SU-DHL-6 (cell line): Measurements from ENCODE around the gene FAM237B.
A peak's percentile ranks its signal among the peaks of the same experiment; 100 is the strongest.
"Not testable (repeated sequence)": the region's sequence is repeated elsewhere in the genome, so short reads cannot be mapped to it uniquely, and the experiment has no call there.

Experiments
- H2AFZ ChIP-seq: fragments of 200-600 bp; sonication (generic); 2 replicates; pipeline ENCODE4 v1.6.1; 2014; ENCODE audit warnings: low read depth, mild to moderate bottlenecking, moderate library complexity, mixed read lengths, antibody characterized with exemption, low read length; ENCODE audit not compliant: severe bottlenecking
- H3F3A ChIP-seq: fragments of 200-600 bp; shearing (Covaris generic); 2 replicates; pipeline ENCODE4 v1.6.0; 2016; ENCODE audit warnings: antibody characterized with exemption, mild to moderate bottlenecking; ENCODE audit not compliant: insufficient read depth
- H3K27ac ChIP-seq: fragments of 200-600 bp; sonication (generic); 2 replicates; pipeline ENCODE4 v1.5.1; 2016; ENCODE audit warnings: low read depth, mild to moderate bottlenecking, low read length, moderate library complexity, mixed read lengths
- H3K27me3 ChIP-seq: fragments of 200-600 bp; sonication (generic), shearing (Covaris generic); 2 replicates; pipeline ENCODE4 v1.6.0; 2014; ENCODE audit warnings: mild to moderate bottlenecking, low read length
- H3K36me3 ChIP-seq: fragments of 200-600 bp; sonication (generic); 2 replicates; pipeline ENCODE4 v1.6.1; 2014; ENCODE audit warnings: mild to moderate bottlenecking, low read length, mixed read lengths
- H3K4me2 ChIP-seq: fragments of 300-600, 200-600 bp; shearing (Covaris generic), sonication (generic); 2 replicates; pipeline ENCODE4 v1.6.0; 2014; ENCODE audit warnings: low read length, low read depth, mild to moderate bottlenecking; ENCODE audit not compliant: poor library complexity, severe bottlenecking
- H3K4me3 ChIP-seq: fragments of 200-600 bp; sonication (generic); 2 replicates; pipeline ENCODE4 v1.5.1; 2014; ENCODE audit warnings: antibody characterized with exemption, low read length, mild to moderate bottlenecking, mixed read lengths; ENCODE audit not compliant: insufficient read depth, poor library complexity, severe bottlenecking
- H3K79me2 ChIP-seq: fragments of 200-600 bp; sonication (generic); 2 replicates; pipeline ENCODE4 v1.6.1; 2014; ENCODE audit warnings: mild to moderate bottlenecking, low read length, moderate library complexity; ENCODE audit not compliant: insufficient read depth
- H3K9ac ChIP-seq: fragments of 200-600 bp; sonication (generic); 2 replicates; pipeline ENCODE4 v1.7.0; 2014; ENCODE audit warnings: mild to moderate bottlenecking, low read length
- H3K9me2 ChIP-seq: fragments of 200-600 bp; sonication (generic); replicated peaks from 2 replicates; pipeline ENCODE4 v1.6.1; 2014; ENCODE audit warnings: low read length; ENCODE audit not compliant: insufficient read depth
- H3K9me3 ChIP-seq: fragments of 200-600 bp; sonication (generic); 2 replicates; pipeline ENCODE4 v1.6.1; 2014; ENCODE audit warnings: low read length, mixed read lengths; ENCODE audit not compliant: insufficient read depth
- H4K20me1 ChIP-seq: fragments of 200-600 bp; sonication (generic); 2 replicates; pipeline ENCODE4 v1.6.1; 2014; ENCODE audit warnings: low read depth, mild to moderate bottlenecking, antibody characterized with exemption, low read length, moderate library complexity, mixed read lengths
- EZH2phosphoT487 ChIP-seq: fragments of 200-600 bp; sonication (generic), shearing (Covaris generic); conservative IDR thresholded peaks from 2 replicates; pipeline ENCODE4 v1.6.1; 2018; ENCODE audit warnings: mild to moderate bottlenecking, antibody characterized with exemption, low read length, moderate library complexity, mixed read lengths
- TF ChIP-seq, protein P1 (sequence below): fragments of 200-600 bp; sonication (generic); IDR thresholded peaks from one replicate; pipeline ENCODE4 v1.5.1; 2017; ENCODE audit warnings: antibody characterized with exemption, mild to moderate bottlenecking, low read length, moderate library complexity; ENCODE audit not compliant: insufficient read depth, poor library complexity, severe bottlenecking

The FAM237B gene

DNA sequence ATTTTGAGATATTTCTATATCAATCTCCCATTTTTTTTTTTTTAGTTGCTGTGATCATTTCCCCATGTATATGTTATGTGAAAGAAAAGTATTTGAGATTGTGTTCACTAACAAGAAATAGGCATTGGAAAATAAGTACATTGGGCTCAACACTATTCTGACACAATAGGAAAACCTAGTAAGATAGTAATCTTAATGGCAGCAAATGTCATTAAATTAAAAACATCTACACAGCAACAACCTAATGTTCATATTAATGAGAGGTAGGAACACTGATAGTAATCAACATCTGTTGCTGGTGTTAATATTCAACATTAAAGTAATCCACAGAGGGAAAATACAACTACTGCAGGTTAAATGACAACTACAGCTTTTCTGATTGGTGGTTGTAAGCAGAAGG, 23.9 kb upstream of the FAM237B start:
- TF ChIP-seq EZH2phosphoT487 = no peak
- TF ChIP-seq, protein P1, sequence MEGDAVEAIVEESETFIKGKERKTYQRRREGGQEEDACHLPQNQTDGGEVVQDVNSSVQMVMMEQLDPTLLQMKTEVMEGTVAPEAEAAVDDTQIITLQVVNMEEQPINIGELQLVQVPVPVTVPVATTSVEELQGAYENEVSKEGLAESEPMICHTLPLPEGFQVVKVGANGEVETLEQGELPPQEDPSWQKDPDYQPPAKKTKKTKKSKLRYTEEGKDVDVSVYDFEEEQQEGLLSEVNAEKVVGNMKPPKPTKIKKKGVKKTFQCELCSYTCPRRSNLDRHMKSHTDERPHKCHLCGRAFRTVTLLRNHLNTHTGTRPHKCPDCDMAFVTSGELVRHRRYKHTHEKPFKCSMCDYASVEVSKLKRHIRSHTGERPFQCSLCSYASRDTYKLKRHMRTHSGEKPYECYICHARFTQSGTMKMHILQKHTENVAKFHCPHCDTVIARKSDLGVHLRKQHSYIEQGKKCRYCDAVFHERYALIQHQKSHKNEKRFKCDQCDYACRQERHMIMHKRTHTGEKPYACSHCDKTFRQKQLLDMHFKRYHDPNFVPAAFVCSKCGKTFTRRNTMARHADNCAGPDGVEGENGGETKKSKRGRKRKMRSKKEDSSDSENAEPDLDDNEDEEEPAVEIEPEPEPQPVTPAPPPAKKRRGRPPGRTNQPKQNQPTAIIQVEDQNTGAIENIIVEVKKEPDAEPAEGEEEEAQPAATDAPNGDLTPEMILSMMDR = no peak
- H3K9me3 ChIP-seq = no peaks in the 10 kb centered on the region
- H3K27me3 ChIP-seq = no peaks in the 10 kb centered on the region
- peaks cover 4% of the 10 kb centered on the region; the same call in 1 of the 2 replicates for H3F3A ChIP-seq
- peaks cover 11% of the 10 kb centered on the region; the same call in 1 of the 2 replicates for H3K36me3 ChIP-seq
- H3K4me2 ChIP-seq = peak overlapping the region; percentile 73
- H4K20me1 ChIP-seq = no peaks in the 10 kb centered on the region
- peaks cover 34% of the 10 kb centered on the region for H3K79me2 ChIP-seq
- H2AFZ ChIP-seq = peak overlapping the region; percentile 82
- H3K9me2 ChIP-seq = no peaks in the 10 kb centered on the region
- H3K4me3 ChIP-seq = no peak overlapping the region
- H3K9ac ChIP-seq = no peak overlapping the region
- no peak overlapping the region for H3K27ac ChIP-seq

DNA sequence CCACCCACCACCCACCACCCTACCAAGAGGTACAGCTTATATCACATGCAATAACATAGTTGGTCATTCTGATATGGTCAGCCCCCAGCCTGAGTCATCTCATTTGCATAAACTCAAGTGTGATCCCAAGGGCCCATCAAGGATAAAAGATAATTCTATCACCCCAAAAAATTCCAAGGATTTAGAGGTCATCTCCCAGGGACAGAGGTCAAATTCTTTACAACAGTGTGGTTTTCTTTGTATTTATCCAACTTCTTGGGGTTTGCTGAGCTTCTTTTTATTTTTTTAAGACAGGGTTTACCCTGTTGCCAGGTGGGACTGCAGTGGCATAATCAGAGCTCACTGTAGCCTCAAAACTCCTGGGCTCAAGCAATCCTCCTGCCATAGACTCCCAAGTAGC, 16.0 kb upstream of the FAM237B start:
- H3K27ac ChIP-seq = no peak overlapping the region
- TF ChIP-seq, protein P1 = no peak
- H3K4me3 ChIP-seq = no peak overlapping the region
- H3K9me2 ChIP-seq = no peaks in the 10 kb centered on the region
- H3K4me2 ChIP-seq = no peak overlapping the region
- H4K20me1 ChIP-seq = no peaks in the 10 kb centered on the region
- H3F3A ChIP-seq = no peaks in the 10 kb centered on the region
- H3K79me2 ChIP-seq = no peaks in the 10 kb centered on the region
- H3K9me3 ChIP-seq = no peaks in the 10 kb centered on the region
- no peaks in the 10 kb centered on the region for H3K27me3 ChIP-seq
- H2AFZ ChIP-seq = no peak overlapping the region
- H3K9ac ChIP-seq = no peak overlapping the region
- no peaks in the 10 kb centered on the region for H3K36me3 ChIP-seq

DNA sequence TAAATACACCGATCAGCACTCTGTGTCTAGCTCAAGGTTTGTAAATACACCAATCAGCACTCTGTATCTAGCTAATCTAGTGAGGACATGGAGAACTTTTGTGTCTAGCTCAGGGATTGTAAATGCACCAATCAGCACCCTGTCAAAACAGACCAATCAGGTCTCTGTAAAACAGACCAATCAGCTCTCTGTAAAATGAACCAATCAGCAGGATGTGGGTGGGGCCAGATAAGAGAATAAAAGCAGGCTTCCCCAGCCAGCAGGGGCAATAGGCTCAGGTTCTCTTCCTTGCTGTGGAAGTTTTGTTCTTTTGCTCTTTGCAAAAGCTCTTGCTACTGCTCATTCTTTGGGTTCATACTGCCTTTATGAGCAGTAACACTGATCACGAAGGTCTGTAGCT, 13.8 kb upstream of the FAM237B start:
- not testable (repeated sequence) for H3K4me2 ChIP-seq, H3K36me3 ChIP-seq, H2AFZ ChIP-seq, H3K79me2 ChIP-seq, H3K9me3 ChIP-seq, H3F3A ChIP-seq, H3K27ac ChIP-seq, H3K4me3 ChIP-seq, H3K9me2 ChIP-seq, H3K9ac ChIP-seq, H3K27me3 ChIP-seq, H4K20me1 ChIP-seq

DNA sequence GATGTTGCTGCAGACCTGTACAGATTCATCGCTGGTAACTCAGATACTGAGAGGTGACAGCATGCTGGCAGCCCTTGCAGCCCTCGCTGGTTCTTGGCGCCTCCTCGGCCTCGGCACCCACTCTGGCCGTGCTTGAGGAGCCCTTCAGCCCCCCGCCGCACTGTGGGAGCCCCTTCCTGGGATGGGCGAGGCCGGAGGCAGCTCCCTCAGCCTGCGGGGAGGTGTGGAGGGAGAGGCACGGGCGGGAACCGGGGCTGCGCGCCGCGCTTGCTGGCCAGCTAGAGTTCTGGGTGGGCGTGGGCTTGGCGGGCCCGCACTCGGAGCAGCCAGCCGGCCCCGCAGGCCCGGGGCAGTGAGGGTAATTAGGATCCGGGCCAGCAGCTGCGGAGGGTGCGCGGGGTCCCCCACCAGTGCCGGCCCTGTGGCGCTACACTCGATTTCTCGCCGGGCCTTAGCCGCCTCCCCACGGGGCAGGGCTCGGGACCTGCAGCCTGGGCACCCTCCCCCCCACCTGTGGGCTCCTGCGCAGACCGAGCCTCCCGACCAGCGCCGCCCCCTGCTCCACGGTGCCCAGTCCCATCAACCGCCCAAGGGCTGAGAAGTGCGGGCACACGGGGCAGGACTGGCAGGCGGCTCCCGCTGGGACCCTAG, 13.2 kb upstream of the FAM237B start:
- Histone ChIP-seq H2AFZ (no peak overlapping the region), H3K9ac (no peak overlapping the region)

More for the DNA sequence above, 13.2 kb upstream of the FAM237B start:
- Histone ChIP-seq H3K27me3 (peaks cover 2% of the 10 kb centered on the region; the same call in 1 of the 2 replicates), H3K36me3 (no peaks in the 10 kb centered on the region), H3K4me2 (no peak overlapping the region), H3K4me3 (no peak overlapping the region), H3K9me2 (no peaks in the 10 kb centered on the region), H4K20me1 (no peaks in the 10 kb centered on the region), H3K27ac (no peak overlapping the region), H3F3A (no peaks in the 10 kb centered on the region), H3K9me3 (no peaks in the 10 kb centered on the region), H3K79me2 (no peaks in the 10 kb centered on the region)
- TF ChIP-seq, protein P1 = no peak
- no peak for TF ChIP-seq EZH2phosphoT487
